ENCODE data around the gene CSF2RB. TPM values are rescaled to one million over a fixed set of nuclear protein-coding genes. Genes with fewer than 3 reads are reported as not detected.
A peak's percentile ranks its signal among the peaks of the same experiment; 100 is the strongest.

CSF2RB gene
- total and polyA plus RNA-seq, 5 donors = 0.75 to 2.6 (median 2.0) TPM

GRCh38 chr22:36921309-36922104, 8.1 kb downstream of the CSF2RB start:
- peak in 1 of 2 donors; percentile 42 for ATAC-seq
- H3K4me3 ChIP-seq (ENCODE audit: low read length) = no peak overlapping the region
- no peaks in the 10 kb centered on the region for H3K27me3 ChIP-seq (ENCODE audit: control insufficient read depth, insufficient read depth)
- no peaks in the 10 kb centered on the region for H3K9me3 ChIP-seq (ENCODE audit: control insufficient read depth, low read length)
- no peak for DNase-seq
- intact Hi-C loops (cut with DNase I) = no loop called here
- WGBS = 51% methylated on average over 15 of the region's 15 CpGs
- H3K4me1 ChIP-seq (ENCODE audit: control insufficient read depth, insufficient read depth, low read length) = no peaks in the 10 kb centered on the region
- no peak overlapping the region for H3K27ac ChIP-seq (ENCODE audit: low read length)

GRCh38 chr22:36922105-36922608, 8.7 kb downstream of the CSF2RB start:
- DNase-seq (no peak), ATAC-seq (peak; percentile 27 to 43)
- 31% methylated on average over 10 of the region's 10 CpGs for WGBS
- H3K27me3 ChIP-seq (ENCODE audit: control insufficient read depth, insufficient read depth) = no peaks in the 10 kb centered on the region
- H3K9me3 ChIP-seq (ENCODE audit: control insufficient read depth, low read length) = no peaks in the 10 kb centered on the region
- intact Hi-C loops (cut with DNase I) = no loop called here
- no peak overlapping the region for H3K4me3 ChIP-seq (ENCODE audit: low read length)
- no peaks in the 10 kb centered on the region for H3K4me1 ChIP-seq (ENCODE audit: control insufficient read depth, insufficient read depth, low read length)
- no peak overlapping the region for H3K27ac ChIP-seq (ENCODE audit: low read length)

- Histone ChIP-seq H3K4me3 (ENCODE audit: low read length) (no peak overlapping the region), H3K4me1 (ENCODE audit: control insufficient read depth, insufficient read depth, low read length) (no peaks in the 10 kb centered on the region), H3K9me3 (ENCODE audit: control insufficient read depth, low read length) (no peaks in the 10 kb centered on the region), H3K27ac (ENCODE audit: low read length) (no peak overlapping the region), H3K27me3 (ENCODE audit: control insufficient read depth, insufficient read depth) (no peaks in the 10 kb centered on the region)
- ATAC-seq (no peak), DNase-seq (no peak)
- intact Hi-C loops (cut with DNase I) = no loop called here
- WGBS = 72% methylated on average over 7 of the region's 7 CpGs
Observed at GRCh38 chr22:36922711-36923110, 9.3 kb downstream of the CSF2RB start.

GRCh38 chr22:36923131-36923788, 9.8 kb downstream of the CSF2RB start:
- no peak for ATAC-seq

GRCh38 chr22:36924151-36924698, 10.8 kb downstream of the CSF2RB start:
- DNase-seq = no peak
- H3K4me3 ChIP-seq (ENCODE audit: low read length) = no peak overlapping the region
- ATAC-seq = no peak
- intact Hi-C loops (cut with DNase I) = no loop called here
- H3K4me1 ChIP-seq (ENCODE audit: control insufficient read depth, insufficient read depth, low read length) = no peaks in the 10 kb centered on the region
- no peaks in the 10 kb centered on the region for H3K9me3 ChIP-seq (ENCODE audit: control insufficient read depth, low read length)
- no peaks in the 10 kb centered on the region for H3K27me3 ChIP-seq (ENCODE audit: control insufficient read depth, insufficient read depth)
- 80% methylated on average over 8 of the region's 8 CpGs for WGBS
- no peak overlapping the region for H3K27ac ChIP-seq (ENCODE audit: low read length)

More at GRCh38 chr22:36923131-36923788, 9.8 kb downstream of the CSF2RB start:
- no peaks in the 10 kb centered on the region for H3K9me3 ChIP-seq (ENCODE audit: control insufficient read depth, low read length)
- no peaks in the 10 kb centered on the region for H3K4me1 ChIP-seq (ENCODE audit: control insufficient read depth, insufficient read depth, low read length)
- WGBS = 87% methylated on average over 21 of the region's 21 CpGs
- no peak overlapping the region for H3K27ac ChIP-seq (ENCODE audit: low read length)
- no peaks in the 10 kb centered on the region for H3K27me3 ChIP-seq (ENCODE audit: control insufficient read depth, insufficient read depth)
- H3K4me3 ChIP-seq (ENCODE audit: low read length) = no peak overlapping the region
- intact Hi-C loops (cut with DNase I) = no loop called here
- no peak for DNase-seq

GRCh38 chr22:36925388-36926290, 12.2 kb downstream of the CSF2RB start:
- ATAC-seq (no peak), DNase-seq (no peak)
- Histone ChIP-seq H3K4me3 (ENCODE audit: low read length) (no peak overlapping the region), H3K27ac (ENCODE audit: low read length) (no peak overlapping the region), H3K4me1 (ENCODE audit: control insufficient read depth, insufficient read depth, low read length) (no peaks in the 10 kb centered on the region), H3K9me3 (ENCODE audit: control insufficient read depth, low read length) (no peaks in the 10 kb centered on the region), H3K27me3 (ENCODE audit: control insufficient read depth, insufficient read depth) (no peaks in the 10 kb centered on the region)
- 79% methylated on average over 19 of the region's 19 CpGs for WGBS
- intact Hi-C loops (cut with DNase I) = no loop called here

- Histone ChIP-seq H3K4me1 (ENCODE audit: control insufficient read depth, insufficient read depth, low read length) (no peaks in the 10 kb centered on the region), H3K27me3 (ENCODE audit: control insufficient read depth, insufficient read depth) (no peaks in the 10 kb centered on the region), H3K9me3 (ENCODE audit: control insufficient read depth, low read length) (no peaks in the 10 kb centered on the region), H3K27ac (ENCODE audit: low read length) (no peak overlapping the region), H3K4me3 (ENCODE audit: low read length) (no peak overlapping the region)
- 88% methylated on average over 6 of the region's 6 CpGs for WGBS
- no peak for ATAC-seq
- intact Hi-C loops (cut with DNase I) = no loop called here
- DNase-seq = no peak
Observed at GRCh38 chr22:36926309-36926708, 12.9 kb downstream of the CSF2RB start.

GRCh38 chr22:36926721-36927435, 13.4 kb downstream of the CSF2RB start:
- no peaks in the 10 kb centered on the region for H3K9me3 ChIP-seq (ENCODE audit: control insufficient read depth, low read length)
- no peaks in the 10 kb centered on the region for H3K4me1 ChIP-seq (ENCODE audit: control insufficient read depth, insufficient read depth, low read length)
- intact Hi-C loops (cut with DNase I) = no loop called here
- no peak for DNase-seq
- H3K27ac ChIP-seq (ENCODE audit: low read length) = no peak overlapping the region
- H3K27me3 ChIP-seq (ENCODE audit: control insufficient read depth, insufficient read depth) = no peaks in the 10 kb centered on the region
- no peak for ATAC-seq
- WGBS = 70% methylated on average over 14 of the region's 14 CpGs
- no peak overlapping the region for H3K4me3 ChIP-seq (ENCODE audit: low read length)

GRCh38 chr22:36927671-36928070, 14.2 kb downstream of the CSF2RB start:
- H3K27me3 ChIP-seq (ENCODE audit: control insufficient read depth, insufficient read depth) = no peaks in the 10 kb centered on the region
- H3K4me3 ChIP-seq (ENCODE audit: low read length) = no peak overlapping the region
- 73% methylated on average over 3 of the region's 3 CpGs for WGBS
- intact Hi-C loops (cut with DNase I) = no loop called here
- DNase-seq = no peak
- H3K4me1 ChIP-seq (ENCODE audit: control insufficient read depth, insufficient read depth, low read length) = no peaks in the 10 kb centered on the region
- H3K9me3 ChIP-seq (ENCODE audit: control insufficient read depth, low read length) = no peaks in the 10 kb centered on the region
- ATAC-seq = no peak
- no peak overlapping the region for H3K27ac ChIP-seq (ENCODE audit: low read length)

GRCh38 chr22:36928196-36928595, 14.8 kb downstream of the CSF2RB start:
- Histone ChIP-seq H3K4me1 (ENCODE audit: control insufficient read depth, insufficient read depth, low read length) (no peaks in the 10 kb centered on the region), H3K9me3 (ENCODE audit: control insufficient read depth, low read length) (no peaks in the 10 kb centered on the region), H3K27me3 (ENCODE audit: control insufficient read depth, insufficient read depth) (no peaks in the 10 kb centered on the region), H3K4me3 (ENCODE audit: low read length) (no peak overlapping the region), H3K27ac (ENCODE audit: low read length) (no peak overlapping the region)
- ATAC-seq (no peak), DNase-seq (no peak)
- 66% methylated on average over 9 of the region's 9 CpGs for WGBS
- intact Hi-C loops (cut with DNase I) = no loop called here

Measured in right cardiac atrium (tissue), 5 donors.